HepG2 (cell line): Measurements from ENCODE around the gene WBP2NL. TPM values are rescaled to one million over a fixed set of nuclear protein-coding genes. Genes with fewer than 3 reads are reported as not detected.

ENCODE experiments used
- GZF1 ChIP-seq: sonication (generic); formaldehyde crosslinking; IDR thresholded peaks from 2 replicates; pipeline ENCODE4 v1.5.1; 2020; ENCODE audit warnings: mild to moderate bottlenecking, missing genetic modification reagents
- MEIS2 ChIP-seq: sonication (generic); formaldehyde crosslinking; IDR thresholded peaks from 2 replicates; pipeline ENCODE4 v1.9.0; 2021; ENCODE audit warnings: mild to moderate bottlenecking, missing genetic modification reagents
- RXRB ChIP-seq: IDR thresholded peaks from 2 replicates; pipeline ENCODE4 v1.6.1; 2016; ENCODE audit warnings: borderline replicate concordance, missing genetic modification reagents, missing compliant biosample characterization
- TEAD2 ChIP-seq: sonication (generic); formaldehyde crosslinking; IDR thresholded peaks from 2 replicates; pipeline ENCODE4 v1.9.0; 2021; ENCODE audit warnings: missing genetic modification reagents
- TSC22D2 ChIP-seq: sonication (generic); formaldehyde crosslinking; IDR thresholded peaks from 2 replicates; pipeline ENCODE4 v1.5.1; 2020; ENCODE audit warnings: missing genetic modification reagents, mild to moderate bottlenecking, borderline replicate concordance
- ZFP36 ChIP-seq: fragments of 150-350 bp; IDR thresholded peaks from 2 replicates; pipeline ENCODE4 v1.6.1; 2018; ENCODE audit warnings: borderline replicate concordance, low read length, low read depth; ENCODE audit not compliant: partially characterized antibody
- polyA plus RNA-seq, 8 experiments: library from polyadenylated mRNA; depleted of rRNA in 3 of 8; stranded (reverse) in 7 of 8; unstranded in 1 of 8; fragments of >200 nt; fragmentation: Illumina TruSeq in 4 of 8; extraction: Trizol in 4 of 8; gene quantifications; 2 replicates each; pipeline versions ENCODE4 v1.2.1 to v1.2.3, GENCODE V29; 2011 to 2016; ENCODE audit warnings: low read depth in 4 of 8, missing spikeins in 1 of 8, mixed read lengths in 1 of 8; ENCODE audit not compliant: insufficient read depth in 1 of 8
- total RNA-seq, 5 experiments: library from RNA; depleted of rRNA; stranded (reverse); fragments of >200 nt; fragmentation: Illumina TruSeq; extraction: Trizol; gene quantifications; 2 replicates each; pipeline ENCODE4 v1.2.3, GENCODE V29; 2016; ENCODE audit warnings: low read depth in 1 of 5
- TF ChIP-seq, protein P1 (sequence below), 2 experiments: sonication (generic) in 1 of 2; formaldehyde crosslinking in 1 of 2; IDR thresholded peaks; 2 replicates each; pipeline versions ENCODE4 v1.6.1 to v1.9.0; 2014 to 2022; ENCODE audit warnings: antibody characterized with exemption in 1 of 2, borderline replicate concordance in 1 of 2, inconsistent platforms in 1 of 2, low read depth in 1 of 2, missing genetic modification reagents in 1 of 2
- TF ChIP-seq, protein P2 (sequence below): sonication (generic); formaldehyde crosslinking; IDR thresholded peaks from 2 replicates; pipeline ENCODE4 v1.4.0; 2020; ENCODE audit warnings: missing genetic modification reagents
- TF ChIP-seq, protein P3 (sequence below), 2 experiments: sonication (generic) in 1 of 2; formaldehyde crosslinking in 1 of 2; IDR thresholded peaks; 2 replicates each; pipeline versions ENCODE4 v1.5.1 to v1.6.1; 2011 to 2020; ENCODE audit warnings: borderline replicate concordance in 1 of 2, low read depth in 1 of 2, low read length in 1 of 2, mild to moderate bottlenecking in 1 of 2, missing genetic modification reagents in 1 of 2, moderate library complexity in 1 of 2
- TF ChIP-seq, protein P4 (sequence below): sonication (generic); formaldehyde crosslinking; IDR thresholded peaks from 2 replicates; pipeline ENCODE4 v1.4.0; 2020; ENCODE audit warnings: mild to moderate bottlenecking, missing genetic modification reagents

WBP2NL gene
- total and polyA plus RNA-seq, 2 of the 13 experiments (the other 11 are each of a cell fraction or from before 2014, with no cell fraction given): not detected

DNA sequence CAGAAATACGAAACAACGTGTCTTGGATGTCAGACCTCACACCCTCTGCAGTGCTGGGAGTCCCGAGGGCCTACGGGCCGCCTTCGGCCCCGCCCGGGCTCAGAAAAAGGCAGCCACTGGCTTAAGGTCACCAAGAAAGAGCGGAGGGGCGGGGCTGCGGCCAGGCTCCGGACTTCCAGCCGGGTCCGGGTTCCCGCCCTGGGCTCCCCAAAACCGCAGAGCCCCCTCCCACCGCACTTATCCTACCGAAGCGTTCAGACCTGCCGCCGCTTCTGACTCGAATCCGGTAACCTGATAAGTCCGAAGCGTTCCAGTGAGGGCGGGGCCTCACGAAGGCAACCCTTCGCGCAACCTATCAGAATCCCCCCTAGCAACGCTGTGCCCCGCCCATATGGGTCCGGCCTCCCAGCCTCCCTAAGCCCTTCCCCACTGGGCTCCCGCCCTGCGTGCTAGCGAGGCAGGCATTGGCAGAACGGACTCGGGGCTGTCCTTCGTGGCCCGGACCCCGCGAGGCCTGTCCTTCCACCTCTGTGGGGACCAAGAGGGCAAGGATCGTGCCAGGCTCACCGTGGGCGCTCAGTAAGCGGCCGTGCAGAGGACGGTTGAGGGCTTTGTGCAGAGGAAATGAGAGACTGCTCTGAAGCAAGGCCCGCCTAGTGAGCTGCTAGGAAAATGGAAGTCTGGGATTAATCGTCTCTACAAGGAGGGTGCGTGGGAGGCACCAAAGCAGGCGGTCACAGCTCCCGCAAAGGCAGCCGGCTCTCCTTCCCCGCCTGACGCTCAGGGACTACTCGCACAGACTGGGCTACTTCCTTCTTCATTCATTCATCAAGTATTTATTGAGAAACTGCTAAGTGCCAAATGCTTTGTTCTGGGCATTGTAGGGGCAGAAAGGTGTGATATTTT lies 72.2 kb downstream of the WBP2NL start, which contains the start of gene NAGA (continued):
- TF ChIP-seq, protein P1, sequence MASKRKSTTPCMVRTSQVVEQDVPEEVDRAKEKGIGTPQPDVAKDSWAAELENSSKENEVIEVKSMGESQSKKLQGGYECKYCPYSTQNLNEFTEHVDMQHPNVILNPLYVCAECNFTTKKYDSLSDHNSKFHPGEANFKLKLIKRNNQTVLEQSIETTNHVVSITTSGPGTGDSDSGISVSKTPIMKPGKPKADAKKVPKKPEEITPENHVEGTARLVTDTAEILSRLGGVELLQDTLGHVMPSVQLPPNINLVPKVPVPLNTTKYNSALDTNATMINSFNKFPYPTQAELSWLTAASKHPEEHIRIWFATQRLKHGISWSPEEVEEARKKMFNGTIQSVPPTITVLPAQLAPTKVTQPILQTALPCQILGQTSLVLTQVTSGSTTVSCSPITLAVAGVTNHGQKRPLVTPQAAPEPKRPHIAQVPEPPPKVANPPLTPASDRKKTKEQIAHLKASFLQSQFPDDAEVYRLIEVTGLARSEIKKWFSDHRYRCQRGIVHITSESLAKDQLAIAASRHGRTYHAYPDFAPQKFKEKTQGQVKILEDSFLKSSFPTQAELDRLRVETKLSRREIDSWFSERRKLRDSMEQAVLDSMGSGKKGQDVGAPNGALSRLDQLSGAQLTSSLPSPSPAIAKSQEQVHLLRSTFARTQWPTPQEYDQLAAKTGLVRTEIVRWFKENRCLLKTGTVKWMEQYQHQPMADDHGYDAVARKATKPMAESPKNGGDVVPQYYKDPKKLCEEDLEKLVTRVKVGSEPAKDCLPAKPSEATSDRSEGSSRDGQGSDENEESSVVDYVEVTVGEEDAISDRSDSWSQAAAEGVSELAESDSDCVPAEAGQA (IDR thresholded peaks at IDR 0.05; ENCODE audit: low read depth): peak; percentile 43; the same call in 1 of the 2 replicates
- TF ChIP-seq, protein P1 (CRISPR knock-in tag; IDR thresholded peaks at IDR 0.05; ENCODE audit: borderline replicate concordance): no peak; the same call in 1 of the 2 replicates
- TF ChIP-seq, protein P2, sequence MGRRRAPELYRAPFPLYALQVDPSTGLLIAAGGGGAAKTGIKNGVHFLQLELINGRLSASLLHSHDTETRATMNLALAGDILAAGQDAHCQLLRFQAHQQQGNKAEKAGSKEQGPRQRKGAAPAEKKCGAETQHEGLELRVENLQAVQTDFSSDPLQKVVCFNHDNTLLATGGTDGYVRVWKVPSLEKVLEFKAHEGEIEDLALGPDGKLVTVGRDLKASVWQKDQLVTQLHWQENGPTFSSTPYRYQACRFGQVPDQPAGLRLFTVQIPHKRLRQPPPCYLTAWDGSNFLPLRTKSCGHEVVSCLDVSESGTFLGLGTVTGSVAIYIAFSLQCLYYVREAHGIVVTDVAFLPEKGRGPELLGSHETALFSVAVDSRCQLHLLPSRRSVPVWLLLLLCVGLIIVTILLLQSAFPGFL (CRISPR knock-in tag): 0 out of 2 replicates have a peak, but pooled peaks have one; percentile 85
- TF ChIP-seq, protein P3, sequence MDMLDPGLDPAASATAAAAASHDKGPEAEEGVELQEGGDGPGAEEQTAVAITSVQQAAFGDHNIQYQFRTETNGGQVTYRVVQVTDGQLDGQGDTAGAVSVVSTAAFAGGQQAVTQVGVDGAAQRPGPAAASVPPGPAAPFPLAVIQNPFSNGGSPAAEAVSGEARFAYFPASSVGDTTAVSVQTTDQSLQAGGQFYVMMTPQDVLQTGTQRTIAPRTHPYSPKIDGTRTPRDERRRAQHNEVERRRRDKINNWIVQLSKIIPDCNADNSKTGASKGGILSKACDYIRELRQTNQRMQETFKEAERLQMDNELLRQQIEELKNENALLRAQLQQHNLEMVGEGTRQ (IDR thresholded peaks at IDR 0.05; ENCODE audit: low read depth, low read length): no peak
- TF ChIP-seq, protein P3 (CRISPR knock-in tag; IDR thresholded peaks at IDR 0.05; ENCODE audit: borderline replicate concordance): no peak
- TF ChIP-seq TEAD2 (CRISPR knock-in tag) (no peak), TSC22D2 (CRISPR knock-in tag) (0 out of 2 replicates have a peak, but pooled peaks have one; percentile 75), RXRB (CRISPR knock-in tag) (peak; percentile 43; the same call in 1 of the 2 replicates), MEIS2 (CRISPR knock-in tag) (0 out of 2 replicates have a peak, but pooled peaks have one; percentile 47), GZF1 (CRISPR knock-in tag) (peak; percentile 5; the same call in 1 of the 2 replicates), ZFP36 (no peak)
- TF ChIP-seq, protein P4, sequence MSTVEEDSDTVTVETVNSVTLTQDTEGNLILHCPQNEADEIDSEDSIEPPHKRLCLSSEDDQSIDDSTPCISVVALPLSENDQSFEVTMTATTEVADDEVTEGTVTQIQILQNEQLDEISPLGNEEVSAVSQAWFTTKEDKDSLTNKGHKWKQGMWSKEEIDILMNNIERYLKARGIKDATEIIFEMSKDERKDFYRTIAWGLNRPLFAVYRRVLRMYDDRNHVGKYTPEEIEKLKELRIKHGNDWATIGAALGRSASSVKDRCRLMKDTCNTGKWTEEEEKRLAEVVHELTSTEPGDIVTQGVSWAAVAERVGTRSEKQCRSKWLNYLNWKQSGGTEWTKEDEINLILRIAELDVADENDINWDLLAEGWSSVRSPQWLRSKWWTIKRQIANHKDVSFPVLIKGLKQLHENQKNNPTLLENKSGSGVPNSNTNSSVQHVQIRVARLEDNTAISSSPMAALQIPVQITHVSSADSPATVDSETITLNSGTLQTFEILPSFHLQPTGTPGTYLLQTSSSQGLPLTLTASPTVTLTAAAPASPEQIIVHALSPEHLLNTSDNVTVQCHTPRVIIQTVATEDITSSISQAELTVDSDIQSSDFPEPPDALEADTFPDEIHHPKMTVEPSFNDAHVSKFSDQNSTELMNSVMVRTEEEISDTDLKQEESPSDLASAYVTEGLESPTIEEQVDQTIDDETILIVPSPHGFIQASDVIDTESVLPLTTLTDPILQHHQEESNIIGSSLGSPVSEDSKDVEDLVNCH (CRISPR knock-in tag): no peak
